H1 (cell line): ENCODE data around the gene RELCH. TPM values are rescaled to one million over a fixed set of nuclear protein-coding genes. Genes with fewer than 3 reads are reported as not detected.

Source experiments
- CTCF ChIA-PET: fragments of 300-600 bp; sonication (Branson Sonifier 250); formaldehyde crosslinking; loops from one replicate; lab custom pipeline; 2021; ENCODE audit not compliant: partially characterized antibody; lab: Charles Lee
- POLR2A ChIA-PET: fragments of 300-600 bp; sonication (Branson Sonifier 250); formaldehyde crosslinking; loops from one replicate; lab custom pipeline; 2021; ENCODE audit warnings: inconsistent platforms; ENCODE audit not compliant: partially characterized antibody; lab: Charles Lee
- DNase-seq, 2 experiments: peaks; one replicate each; pipeline versions ENCODE4 v3.0.0 to v3.0.0-alpha.2; 2010 to 2022; ENCODE audit warnings: low spot score in 2 of 2, low read depth in 1 of 2, mixed read lengths in 1 of 2
- FAIRE-seq: peaks from 2 replicates; lab custom pipeline; 2011; peaks lifted over from hg19 to GRCh38; lab: Jason Lieb, UNC
- H2AFZ ChIP-seq: 2 replicates; pipeline ENCODE4 v1.8.1; 2012; ENCODE audit warnings: low read length, inconsistent platforms
- H2AK5ac ChIP-seq: 2 replicates; pipeline ENCODE4 v1.6.1; 2013; ENCODE audit warnings: low read depth, low read length
- H2BK120ac ChIP-seq: replicated peaks from 2 replicates; pipeline ENCODE3; 2013; ENCODE audit warnings: low read depth, low read length, inconsistent platforms
- H2BK12ac ChIP-seq: 2 replicates; pipeline ENCODE4 v1.6.1; 2013; ENCODE audit warnings: low read depth, low read length
- H2BK15ac ChIP-seq: 2 replicates; pipeline ENCODE4 v1.6.1; 2013; ENCODE audit warnings: low read length
- H2BK20ac ChIP-seq: 2 replicates; pipeline ENCODE4 v1.6.1; 2013; ENCODE audit warnings: low read length
- H2BK5ac ChIP-seq: 2 replicates; pipeline ENCODE4 v1.6.1; 2013; ENCODE audit warnings: low read depth, low read length
- H3K14ac ChIP-seq: 2 replicates; pipeline ENCODE4 v1.6.1; 2013; ENCODE audit warnings: inconsistent platforms; ENCODE audit not compliant: insufficient read length
- H3K18ac ChIP-seq: 2 replicates; pipeline ENCODE4 v1.6.1; 2013; ENCODE audit warnings: low read length; ENCODE audit errors: extremely low read depth
- H3K23ac ChIP-seq: 2 replicates; pipeline ENCODE4 v1.6.1; 2013; ENCODE audit warnings: inconsistent platforms; ENCODE audit not compliant: insufficient read length
- H3K23me2 ChIP-seq: 2 replicates; pipeline ENCODE4 v1.6.1; 2013; ENCODE audit warnings: low read depth, low read length
- H3K27ac ChIP-seq: 2 replicates; pipeline ENCODE4 v1.6.1; 2011; ENCODE audit warnings: low read depth, low read length, inconsistent platforms
- H3K27me3 ChIP-seq, 4 experiments: replicated peaks in 1 of 4; 1 replicate in 1 of 4; 2 replicates in 3 of 4; pipeline versions ENCODE4 v1.6.1 to v1.8.1; 2011 to 2013; ENCODE audit warnings: low read length in 3 of 4, mild to moderate bottlenecking in 3 of 4, inconsistent platforms in 2 of 4, mixed read lengths in 2 of 4, moderate library complexity in 1 of 4; ENCODE audit not compliant: control insufficient read depth in 3 of 4, insufficient read depth in 3 of 4; ENCODE audit errors: extremely low read depth in 1 of 4
- H3K36me3 ChIP-seq, 4 experiments: 2 replicates each; pipeline versions ENCODE4 v1.6.1 to v1.8.1; 2011 to 2013; ENCODE audit warnings: mild to moderate bottlenecking in 4 of 4, low read length in 3 of 4, moderate library complexity in 2 of 4, control low read depth in 1 of 4, inconsistent platforms in 1 of 4; ENCODE audit not compliant: insufficient read depth in 4 of 4, control insufficient read depth in 2 of 4
- H3K4ac ChIP-seq: replicated peaks from 2 replicates; pipeline ENCODE3; 2013; ENCODE audit warnings: low read length, low read depth, mixed read lengths, inconsistent platforms; ENCODE audit not compliant: insufficient read length
- H3K4me1 ChIP-seq, 4 experiments: replicated peaks in 1 of 4; 1 replicate in 1 of 4; 2 replicates in 3 of 4; pipeline versions ENCODE4 v1.6.1 to v1.8.1; 2011 to 2013; ENCODE audit warnings: low read length in 3 of 4, inconsistent platforms in 2 of 4, mixed read lengths in 1 of 4; ENCODE audit not compliant: insufficient read depth in 4 of 4, control insufficient read depth in 3 of 4
- H3K4me2 ChIP-seq, 2 experiments: 2 replicates each; pipeline versions ENCODE4 v1.6.1 to v1.8.1; 2011 to 2013; ENCODE audit warnings: low read depth in 2 of 2, low read length in 2 of 2, control low read depth in 1 of 2, inconsistent platforms in 1 of 2, mild to moderate bottlenecking in 1 of 2; ENCODE audit not compliant: insufficient read depth in 1 of 2
- H3K4me3 ChIP-seq, 4 experiments: fragments of 200-600, 300-600 bp in 1 of 4; sonication (generic), shearing (Covaris generic), sonication (Bioruptor Twin) in 1 of 4; 2 replicates each; pipeline versions ENCODE4 v1.5.1 to v1.8.1; 2011 to 2016; ENCODE audit warnings: low read length in 4 of 4, low read depth in 3 of 4, control low read depth in 2 of 4, inconsistent platforms in 2 of 4, mild to moderate bottlenecking in 2 of 4, mixed read lengths in 1 of 4, moderate library complexity in 1 of 4; ENCODE audit not compliant: insufficient read depth in 2 of 4; ENCODE audit errors: extremely low read depth in 1 of 4
- H3K56ac ChIP-seq: replicated peaks from 2 replicates; pipeline ENCODE3; 2013; ENCODE audit warnings: low read depth, mild to moderate bottlenecking, mixed read lengths, low read length, inconsistent platforms; ENCODE audit not compliant: insufficient read length
- H3K79me1 ChIP-seq: 2 replicates; pipeline ENCODE4 v1.6.1; 2013; ENCODE audit warnings: low read depth, low read length, control low read depth
- H3K79me2 ChIP-seq, 2 experiments: 2 replicates each; pipeline versions ENCODE4 v1.6.1 to v1.8.1; 2012 to 2013; ENCODE audit warnings: low read length in 2 of 2, mild to moderate bottlenecking in 2 of 2, inconsistent platforms in 1 of 2; ENCODE audit not compliant: insufficient read depth in 2 of 2, control insufficient read depth in 1 of 2
- H3K9ac ChIP-seq, 4 experiments: replicated peaks in 1 of 4; 1 replicate in 1 of 4; 2 replicates in 3 of 4; pipeline versions ENCODE4 v1.6.1 to v1.8.1; 2011 to 2013; ENCODE audit warnings: low read depth in 3 of 4, low read length in 3 of 4, control low read depth in 2 of 4, mild to moderate bottlenecking in 2 of 4, moderate library complexity in 2 of 4, inconsistent platforms in 1 of 4; ENCODE audit errors: extremely low read depth in 1 of 4
- H3K9me3 ChIP-seq, 2 experiments: 2 replicates each; pipeline versions ENCODE4 v1.6.1 to v1.8.1; 2012 to 2013; ENCODE audit warnings: mild to moderate bottlenecking in 2 of 2, moderate library complexity in 2 of 2, control low read depth in 1 of 2, inconsistent platforms in 1 of 2, low read depth in 1 of 2, low read length in 1 of 2, mixed read lengths in 1 of 2; ENCODE audit not compliant: insufficient read depth in 2 of 2
- H4K20me1 ChIP-seq, 2 experiments: replicated peaks in 1 of 2; 2 replicates each; pipeline versions ENCODE3 to v1.8.1; 2011 to 2013; ENCODE audit warnings: inconsistent platforms in 2 of 2, low read length in 2 of 2, mild to moderate bottlenecking in 1 of 2; ENCODE audit not compliant: insufficient read depth in 2 of 2, control insufficient read depth in 1 of 2
- H4K5ac ChIP-seq: 2 replicates; pipeline ENCODE4 v1.6.1; 2013; ENCODE audit warnings: low read length, low read depth, mixed read lengths, inconsistent platforms; ENCODE audit not compliant: insufficient read length
- H4K8ac ChIP-seq: 2 replicates; pipeline ENCODE4 v1.8.0; 2013; ENCODE audit warnings: mild to moderate bottlenecking, moderate library complexity, low read length, inconsistent platforms; ENCODE audit not compliant: insufficient read depth; ENCODE audit errors: extremely low read depth
- H4K91ac ChIP-seq: replicated peaks from 2 replicates; pipeline ENCODE3; 2013; ENCODE audit warnings: low read length, mixed read lengths, inconsistent platforms; ENCODE audit not compliant: insufficient read length
- BCL11A ChIP-seq, 2 experiments: IDR thresholded peaks; one replicate each; pipeline ENCODE4 v1.6.1; 2011; ENCODE audit warnings: low read depth in 2 of 2, low read length in 2 of 2, mild to moderate bottlenecking in 2 of 2
- CHD1 ChIP-seq: IDR thresholded peaks from 2 replicates; pipeline ENCODE4 v1.6.1; 2012; ENCODE audit warnings: low read depth, low read length, improper control_type of control experiment
- CHD2 ChIP-seq: IDR thresholded peaks from 2 replicates; pipeline ENCODE4 v1.6.1; 2012; ENCODE audit warnings: low read length, improper control_type of control experiment
- CTCF ChIP-seq, 3 experiments: IDR thresholded peaks; 1 replicate in 2 of 3; 2 replicates in 1 of 3; pipeline versions ENCODE4 v1.5.1 to v1.6.1; 2011; ENCODE audit warnings: low read length in 3 of 3, mild to moderate bottlenecking in 3 of 3, inconsistent platforms in 2 of 3, low read depth in 1 of 3, moderate library complexity in 1 of 3; ENCODE audit not compliant: insufficient read depth in 1 of 3; ENCODE audit errors: control extremely low read depth in 1 of 3
- HDAC6 ChIP-seq: IDR thresholded peaks from one replicate; pipeline ENCODE4 v1.7.1; 2012; ENCODE audit warnings: low read depth, mild to moderate bottlenecking, inconsistent platforms, low read length, moderate library complexity
- KDM1A ChIP-seq: fragments of 200-600, 300-600 bp; sonication (generic); IDR thresholded peaks from 2 replicates; pipeline ENCODE4 v1.7.1; 2016; ENCODE audit warnings: mild to moderate bottlenecking, low read length, borderline replicate concordance
- POLR2A ChIP-seq, 2 experiments: IDR thresholded peaks; 1 replicate in 1 of 2; 2 replicates in 1 of 2; pipeline ENCODE4 v1.6.1; 2011; ENCODE audit warnings: low read depth in 2 of 2, low read length in 2 of 2, mild to moderate bottlenecking in 2 of 2; ENCODE audit errors: control extremely low read depth in 1 of 2
- RAD21 ChIP-seq, 2 experiments: IDR thresholded peaks in 1 of 2; conservative IDR thresholded peaks in 1 of 2; 2 replicates each; pipeline ENCODE4 v1.6.1; 2011; ENCODE audit warnings: low read depth in 2 of 2, low read length in 2 of 2, improper control_type of control experiment in 1 of 2, inconsistent platforms in 1 of 2, mild to moderate bottlenecking in 1 of 2, moderate library complexity in 1 of 2
- SIX5 ChIP-seq: IDR thresholded peaks from 2 replicates; pipeline ENCODE4 v1.6.1; 2011; ENCODE audit warnings: mild to moderate bottlenecking, low read depth, low read length
- USF2 ChIP-seq: IDR thresholded peaks from 2 replicates; pipeline ENCODE4 v1.6.1; 2011; ENCODE audit warnings: low read length, improper control_type of control experiment
- WGBS, 2 experiments: shearing (Covaris generic) in 1 of 2; methylation state at CpG; one replicate each; pipeline versions ENCODE4 v1.1.6 to v1.1.7; 2013 to 2015; ENCODE audit warnings: low lambda C conversion rate in 2 of 2, mixed read lengths in 2 of 2, inconsistent platforms in 1 of 2, low coverage in 1 of 2, missing lambda C conversion rate in 1 of 2; ENCODE audit not compliant: insufficient replicate concordance in 2 of 2, insufficient coverage in 1 of 2, insufficient read length in 1 of 2; ENCODE audit errors: extremely low coverage in 1 of 2, missing lambda C conversion rate in 1 of 2; 5-methylcytosine and 5-hydroxymethylcytosine counted together
- polyA plus RNA-seq, 7 experiments: library from polyadenylated mRNA; depleted of rRNA in 3 of 7; stranded (reverse) in 5 of 7; unstranded in 2 of 7; fragments of >200 nt in 5 of 7; fragments of 200-250 nt in 2 of 7; gene quantifications; 1 replicate in 5 of 7; 2 replicates in 1 of 7; 4 replicates in 1 of 7; pipeline versions ENCODE4 v1.2.1 to v1.2.3, GENCODE V29; 2011 to 2013; ENCODE audit warnings: missing spikeins in 2 of 7, mixed read lengths in 2 of 7
- total RNA-seq: library from RNA; stranded (reverse); fragmentation: NEBNext Ultra II Directional; extraction: Animal tissue kit (Norgen Biotek cat#: 25700); gene quantifications from 2 replicates; pipeline ENCODE4 v1.2.1, GENCODE V29; 2021

The RELCH gene
- total and polyA plus RNA-seq, 2 of the 8 experiments (the other 6 are each of a cell fraction or from before 2014, with no cell fraction given), result 7.3 to 26.9 TPM

- Histone ChIP-seq H4K91ac (no peak overlapping the region), H3K9ac (no peak overlapping the region), H3K23ac (no peak overlapping the region), H3K23me2 (no peaks in the 10 kb centered on the region), H3K27me3 (peaks cover 0 to 1% (median 0%) of the 10 kb centered on the region in 4 experiments; a peak in 2 of 7 replicates), H2BK20ac (no peak overlapping the region), H3K18ac (no peak overlapping the region), H2BK120ac (no peak overlapping the region), H3K79me2 (no peaks in the 10 kb centered on the region), H2BK5ac (no peak overlapping the region), H3K4me2 (no peak overlapping the region), H2AFZ (no peak overlapping the region), H4K5ac (no peak overlapping the region), H2BK12ac (no peak overlapping the region), H3K14ac (no peak overlapping the region), H3K4me1 (no peaks in the 10 kb centered on the region), H3K4ac (no peak overlapping the region), H4K8ac (no peak overlapping the region), H3K79me1 (no peaks in the 10 kb centered on the region), H3K9me3 (no peaks in the 10 kb centered on the region), H3K56ac (no peak overlapping the region), H2AK5ac (no peak overlapping the region), H3K4me3 (no peak overlapping the region), H4K20me1 (peaks cover 1 to 4% of the 10 kb centered on the region in 2 experiments), H3K36me3 (no peaks in the 10 kb centered on the region; a peak in 1 of 8 replicates), H3K27ac (no peak overlapping the region), H2BK15ac (no peak overlapping the region)
- TF ChIP-seq USF2 (no peak), KDM1A (no peak), CHD2 (no peak), BCL11A (IDR thresholded peaks at IDR 0.05; ENCODE audit: low read depth in 2 of 2, low read length in 2 of 2) (no peak), POLR2A (IDR thresholded peaks at IDR 0.05; ENCODE audit: control extremely low read depth in 1 of 2, low read depth in 2 of 2, low read length in 2 of 2) (no peak), CHD1 (no peak), CTCF (IDR thresholded peaks at IDR 0.05; ENCODE audit: control extremely low read depth in 1 of 3, insufficient read depth in 1 of 3, low read depth in 1 of 3, low read length in 3 of 3) (no peak), SIX5 (no peak), HDAC6 (no peak), RAD21 (IDR thresholded peaks at IDR 0.05 in 1 of 2, conservative IDR thresholded peaks at IDR 0.05 in 1 of 2; ENCODE audit: low read depth in 2 of 2, low read length in 2 of 2) (no peak)
- no peak for DNase-seq
- 75% methylated on average over 1 of the region's 1 CpG; no CpG with 5 or more reads in 1 of the 2 experiments for WGBS, 2 experiments
- CTCF ChIA-PET, result no interaction called here
- no peak for FAIRE-seq
- POLR2A ChIA-PET, result no interaction called here
These were observed 16.2 kb upstream of the RELCH start for GRCh38 chr18:62170857-62171256.
